PFSK-1 (cell line): Measurements from ENCODE around the gene ANKRD34B.

Experiments
- FOXP2 ChIP-seq: optimal IDR thresholded peaks from 2 replicates; pipeline ENCODE3; 2011; ENCODE audit warnings: borderline replicate concordance, control low read depth, inconsistent platforms; ENCODE audit not compliant: insufficient read depth; ENCODE audit errors: extremely low read length, extremely low read depth
- POLR2AphosphoS5 ChIP-seq: IDR thresholded peaks from 2 replicates; pipeline ENCODE4 v1.6.1; 2012; ENCODE audit warnings: low read depth, mild to moderate bottlenecking, control low read depth, low read length, moderate library complexity
- SIN3A ChIP-seq: IDR thresholded peaks from 2 replicates; pipeline ENCODE4 v1.6.1; 2012; ENCODE audit warnings: mild to moderate bottlenecking, low read length, moderate library complexity, borderline replicate concordance; ENCODE audit not compliant: insufficient read depth
- TAF1 ChIP-seq: IDR thresholded peaks from 2 replicates; pipeline ENCODE4 v1.6.1; 2012; ENCODE audit warnings: low read length, control low read depth, borderline replicate concordance; ENCODE audit not compliant: insufficient read depth
- TF ChIP-seq, protein P1 (sequence below), 2 experiments: IDR thresholded peaks; 2 replicates each; pipeline versions ENCODE4 v1.6.1 to v1.8.0; 2011 to 2012; ENCODE audit warnings: low read depth in 2 of 2, low read length in 2 of 2, control low read depth in 1 of 2, inconsistent platforms in 1 of 2, mild to moderate bottlenecking in 1 of 2, moderate library complexity in 1 of 2; ENCODE audit not compliant: insufficient read depth in 1 of 2

DNA sequence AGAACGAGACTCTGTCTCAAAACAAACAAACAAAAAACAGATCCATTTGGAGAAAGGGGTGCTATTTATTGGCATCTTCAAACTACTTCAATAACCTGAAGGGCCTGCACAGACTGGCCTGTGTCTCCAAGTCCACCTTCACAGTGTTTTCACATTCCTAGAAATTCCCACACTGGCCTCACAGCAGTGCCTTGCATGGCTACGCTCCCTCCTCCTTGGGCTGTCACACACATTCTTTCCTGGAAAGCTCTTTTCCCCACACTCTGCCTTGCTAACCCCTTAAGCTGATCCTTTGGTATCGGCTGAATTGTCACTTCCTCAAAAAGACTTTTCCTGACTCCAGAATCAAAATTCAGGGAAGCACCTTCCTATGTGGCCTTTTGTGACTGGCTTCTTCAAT, 62.4 kb downstream of the ANKRD34B start:
- TF ChIP-seq POLR2AphosphoS5 (no peak), TAF1 (no peak), SIN3A (no peak), FOXP2 (no peak)
- TF ChIP-seq, protein P1, sequence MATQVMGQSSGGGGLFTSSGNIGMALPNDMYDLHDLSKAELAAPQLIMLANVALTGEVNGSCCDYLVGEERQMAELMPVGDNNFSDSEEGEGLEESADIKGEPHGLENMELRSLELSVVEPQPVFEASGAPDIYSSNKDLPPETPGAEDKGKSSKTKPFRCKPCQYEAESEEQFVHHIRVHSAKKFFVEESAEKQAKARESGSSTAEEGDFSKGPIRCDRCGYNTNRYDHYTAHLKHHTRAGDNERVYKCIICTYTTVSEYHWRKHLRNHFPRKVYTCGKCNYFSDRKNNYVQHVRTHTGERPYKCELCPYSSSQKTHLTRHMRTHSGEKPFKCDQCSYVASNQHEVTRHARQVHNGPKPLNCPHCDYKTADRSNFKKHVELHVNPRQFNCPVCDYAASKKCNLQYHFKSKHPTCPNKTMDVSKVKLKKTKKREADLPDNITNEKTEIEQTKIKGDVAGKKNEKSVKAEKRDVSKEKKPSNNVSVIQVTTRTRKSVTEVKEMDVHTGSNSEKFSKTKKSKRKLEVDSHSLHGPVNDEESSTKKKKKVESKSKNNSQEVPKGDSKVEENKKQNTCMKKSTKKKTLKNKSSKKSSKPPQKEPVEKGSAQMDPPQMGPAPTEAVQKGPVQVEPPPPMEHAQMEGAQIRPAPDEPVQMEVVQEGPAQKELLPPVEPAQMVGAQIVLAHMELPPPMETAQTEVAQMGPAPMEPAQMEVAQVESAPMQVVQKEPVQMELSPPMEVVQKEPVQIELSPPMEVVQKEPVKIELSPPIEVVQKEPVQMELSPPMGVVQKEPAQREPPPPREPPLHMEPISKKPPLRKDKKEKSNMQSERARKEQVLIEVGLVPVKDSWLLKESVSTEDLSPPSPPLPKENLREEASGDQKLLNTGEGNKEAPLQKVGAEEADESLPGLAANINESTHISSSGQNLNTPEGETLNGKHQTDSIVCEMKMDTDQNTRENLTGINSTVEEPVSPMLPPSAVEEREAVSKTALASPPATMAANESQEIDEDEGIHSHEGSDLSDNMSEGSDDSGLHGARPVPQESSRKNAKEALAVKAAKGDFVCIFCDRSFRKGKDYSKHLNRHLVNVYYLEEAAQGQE (IDR thresholded peaks at IDR 0.05; ENCODE audit: insufficient read depth in 1 of 2, low read depth in 2 of 2, low read length in 2 of 2), result no peak
